IMR-90 (cell line): ENCODE measurements around the gene SLC35D1. TPM values are rescaled to one million over a fixed set of nuclear protein-coding genes. Genes with fewer than 3 reads are reported as not detected.
A peak's percentile ranks its signal among the peaks of the same experiment; 100 is the strongest.

ENCODE experiments used
- ATAC-seq: fragments of 200-7000 bp; cut with Tn5 transposase; 2 replicates; pipeline ENCODE4 v1.9.1; 2020; ENCODE audit warnings: low read depth, mild to moderate bottlenecking, moderate library complexity
- BruUV-seq: library from RNA; stranded (reverse); fragments of 400-500 nt; replicated peaks from 2 replicates; lab custom pipeline; 2021; lab: Mats Ljungman, UMichigan
- CTCF ChIA-PET: fragments of 300-600 bp; formaldehyde crosslinking; extraction: SDS; loops from one replicate; lab custom pipeline; 2021; ENCODE audit warnings: antibody characterized with exemption; lab: Yijun Ruan, JAX
- POLR2A ChIA-PET: fragments of 300-600 bp; sonication (Branson Sonifier 250); formaldehyde crosslinking; loops from one replicate; lab custom pipeline; 2022; ENCODE audit warnings: antibody characterized with exemption; ENCODE audit not compliant: unreplicated experiment; lab: Charles Lee
- DNase-seq: peaks from one replicate; pipeline ENCODE4 v3.0.0; 2013
- H2AFZ ChIP-seq: replicated peaks from 2 replicates; pipeline ENCODE3; 2013; ENCODE audit warnings: low read length, mild to moderate bottlenecking; ENCODE audit not compliant: poor library complexity
- H2AK5ac ChIP-seq: 2 replicates; pipeline ENCODE4 v1.6.1; 2013; ENCODE audit warnings: low read depth, low read length, inconsistent platforms
- H2AK9ac ChIP-seq: replicated peaks from 2 replicates; pipeline ENCODE3; 2013; ENCODE audit warnings: mild to moderate bottlenecking, low read depth, low read length, moderate library complexity; ENCODE audit not compliant: poor library complexity
- H2BK120ac ChIP-seq: 2 replicates; pipeline ENCODE4 v1.6.1; 2013; ENCODE audit warnings: low read depth, low read length, inconsistent platforms
- H2BK15ac ChIP-seq: 3 replicates; pipeline ENCODE4 v1.6.1; 2013; ENCODE audit warnings: low read depth, low read length, inconsistent platforms
- H2BK20ac ChIP-seq: 2 replicates; pipeline ENCODE4 v1.6.1; 2013; ENCODE audit warnings: low read depth, mild to moderate bottlenecking, inconsistent platforms, low read length, moderate library complexity
- H2BK5ac ChIP-seq: 2 replicates; pipeline ENCODE4 v1.6.1; 2013; ENCODE audit warnings: mild to moderate bottlenecking, low read depth, low read length, inconsistent platforms; ENCODE audit not compliant: poor library complexity, severe bottlenecking
- H3K14ac ChIP-seq: replicated peaks from 2 replicates; pipeline ENCODE4 v1.6.1; 2013; ENCODE audit warnings: low read depth, low read length, inconsistent platforms
- H3K18ac ChIP-seq: 2 replicates; pipeline ENCODE4 v1.6.1; 2013; ENCODE audit warnings: low read depth, low read length, control low read depth
- H3K23ac ChIP-seq: 2 replicates; pipeline ENCODE4 v1.6.1; 2013; ENCODE audit warnings: low read depth, low read length, inconsistent platforms
- H3K27ac ChIP-seq: 2 replicates; pipeline ENCODE4 v1.5.1; 2013; ENCODE audit warnings: mild to moderate bottlenecking, control low read depth, low read length; ENCODE audit not compliant: insufficient read depth
- H3K27me3 ChIP-seq: 2 replicates; pipeline ENCODE4 v1.6.1; 2013; ENCODE audit warnings: low read length; ENCODE audit not compliant: control insufficient read depth, insufficient read depth
- H3K36me3 ChIP-seq: 2 replicates; pipeline ENCODE4 v1.6.1; 2013; ENCODE audit warnings: low read length, mixed read lengths; ENCODE audit not compliant: control insufficient read depth, insufficient read depth
- H3K4ac ChIP-seq: 2 replicates; pipeline ENCODE4 v1.6.1; 2013; ENCODE audit warnings: low read depth, low read length, inconsistent platforms
- H3K4me1 ChIP-seq: 2 replicates; pipeline ENCODE4 v1.6.1; 2013; ENCODE audit warnings: low read length, mixed read lengths; ENCODE audit not compliant: control insufficient read depth, insufficient read depth
- H3K4me2 ChIP-seq: 2 replicates; pipeline ENCODE4 v1.6.1; 2013; ENCODE audit warnings: low read depth, mild to moderate bottlenecking, control low read depth, low read length, moderate library complexity
- H3K4me3 ChIP-seq: 2 replicates; pipeline ENCODE4 v1.5.1; 2013; ENCODE audit warnings: low read depth, mild to moderate bottlenecking, control low read depth, low read length, moderate library complexity; ENCODE audit not compliant: insufficient read depth
- H3K56ac ChIP-seq: 2 replicates; pipeline ENCODE4 v1.6.1; 2013; ENCODE audit warnings: low read length, inconsistent platforms; ENCODE audit not compliant: insufficient read depth; ENCODE audit errors: extremely low read depth
- H3K79me1 ChIP-seq, 2 experiments: 2 replicates each; pipeline ENCODE4 v1.6.1; 2013; ENCODE audit warnings: low read length in 2 of 2, inconsistent platforms in 1 of 2, low read depth in 1 of 2
- H3K9ac ChIP-seq: 2 replicates; pipeline ENCODE4 v1.6.1; 2013; ENCODE audit warnings: low read depth, low read length, control low read depth
- H3K9me1 ChIP-seq: 2 replicates; pipeline ENCODE4 v1.6.1; 2013; ENCODE audit warnings: low read length, inconsistent platforms; ENCODE audit not compliant: insufficient read depth
- H3K9me3 ChIP-seq: 2 replicates; pipeline ENCODE4 v1.6.1; 2013; ENCODE audit warnings: low read length; ENCODE audit not compliant: control insufficient read depth, insufficient read depth
- H4K20me1 ChIP-seq: 2 replicates; pipeline ENCODE4 v1.6.1; 2013; ENCODE audit warnings: low read length, inconsistent platforms; ENCODE audit not compliant: insufficient read depth
- H4K5ac ChIP-seq: 2 replicates; pipeline ENCODE4 v1.6.1; 2013; ENCODE audit warnings: mild to moderate bottlenecking, low read depth, low read length, control low read depth
- H4K8ac ChIP-seq, 2 experiments: 2 replicates each; pipeline ENCODE4 v1.6.1; 2013; ENCODE audit warnings: low read depth in 2 of 2, low read length in 2 of 2, control low read depth in 1 of 2, inconsistent platforms in 1 of 2
- H4K91ac ChIP-seq: 2 replicates; pipeline ENCODE4 v1.6.1; 2013; ENCODE audit warnings: low read depth, low read length, inconsistent platforms; ENCODE audit not compliant: insufficient read depth
- ELK1 ChIP-seq: fragments of 150-350 bp; IDR thresholded peaks from 2 replicates; pipeline ENCODE4 v1.6.1; 2016; ENCODE audit warnings: low read depth, mild to moderate bottlenecking, low read length, moderate library complexity, borderline replicate concordance
- POLR2A ChIP-seq: IDR thresholded peaks from 2 replicates; pipeline ENCODE4 v1.6.1; 2012; ENCODE audit warnings: mild to moderate bottlenecking, low read depth, low read length
- RAD21 ChIP-seq: IDR thresholded peaks from 2 replicates; pipeline ENCODE4 v1.6.1; 2012; ENCODE audit warnings: low read length, improper control_type of control experiment
- SMC3 ChIP-seq: fragments of 150-350 bp; IDR thresholded peaks from 2 replicates; pipeline ENCODE4 v1.6.1; 2016; ENCODE audit warnings: low read depth, mild to moderate bottlenecking, antibody characterized with exemption, low read length, moderate library complexity
- WGBS, 2 experiments: methylation state at CpG; one replicate each; pipeline versions ENCODE4 v1.1.5 to v1.1.7; 2013; ENCODE audit warnings: missing lambda C conversion rate in 2 of 2; ENCODE audit not compliant: insufficient read length in 1 of 2; ENCODE audit errors: extremely low coverage in 2 of 2; 5-methylcytosine and 5-hydroxymethylcytosine counted together
- dilution Hi-C: fragments of 300-500 bp; cut with HindIII; formaldehyde crosslinking; loops from one replicate; pipeline ENCODE4 v1.14.3; 2018; ENCODE audit warnings: low sequenced_read_pairs; ENCODE audit not compliant: unreplicated experiment
- in situ Hi-C: fragments of 300-500 bp; cut with MboI; formaldehyde crosslinking; loops from 3 replicates; pipeline ENCODE4 v1.14.3; 2019; ENCODE audit warnings: low sequenced_read_pairs, inconsistent platforms, mixed read lengths
- intact Hi-C: fragments of 100-400 bp; cut with micrococcal nuclease; formaldehyde crosslinking; loops from 2 replicates; pipeline ENCODE4 v1.10.0; 2022
- polyA plus RNA-seq, 3 experiments: library from polyadenylated mRNA; depleted of rRNA; stranded (reverse); fragments of >200 nt; gene quantifications; 2 replicates each; pipeline ENCODE4 v1.2.3, GENCODE V29; 2012; ENCODE audit warnings: low replicate concordance in 1 of 3
- total RNA-seq: library from RNA; depleted of rRNA; stranded (reverse); fragments of >200 nt; gene quantifications from 2 replicates; pipeline ENCODE4 v1.2.3, GENCODE V29; 2012
- TF ChIP-seq, protein P1 (sequence below): fragments of 150-350 bp; IDR thresholded peaks from 2 replicates; pipeline ENCODE4 v1.6.1; 2017; ENCODE audit warnings: mild to moderate bottlenecking, antibody characterized with exemption, low read length, low read depth

Gene SLC35D1
- total and polyA plus RNA-seq, 2 of the 4 experiments (the other 2 are of a cell fraction) = 7.2 to 16.3 TPM

- POLR2A ChIA-PET = interaction anchor here (1.1 kb wide), 1 partner anchor 16 kb away, joined by 3 read pairs; no protein-coding TSS in a partner anchor
- H3K9me3 ChIP-seq = no peaks in the 10 kb centered on the region
Measured at GRCh38 chr1:67053535-67053784, 488 bp downstream of the SLC35D1 start.

More at GRCh38 chr1:67053535-67053784, 488 bp downstream of the SLC35D1 start:
- Histone ChIP-seq H4K8ac (peak overlapping the region; percentile 76 to 99; a peak in 3 of 4 replicates), H3K27ac (peak overlapping the region; percentile 90), H2BK5ac (peak overlapping the region; percentile 92), H3K4me2 (peak overlapping the region; percentile 99), H2BK15ac (no peak overlapping the region), H3K4ac (peak overlapping the region; percentile 95), H2AFZ (peak overlapping the region; percentile 98), H3K4me1 (peaks cover 4% of the 10 kb centered on the region), H3K18ac (peak overlapping the region; percentile 76), H3K9me1 (peaks cover 7% of the 10 kb centered on the region; the same call in 1 of the 2 replicates), H4K91ac (peak overlapping the region; percentile 92), H4K5ac (peak overlapping the region; percentile 57), H3K27me3 (no peaks in the 10 kb centered on the region), H3K9ac (peak overlapping the region; percentile 93), H3K14ac (peak overlapping the region; percentile 87), H4K20me1 (no peaks in the 10 kb centered on the region), H3K23ac (peak overlapping the region; percentile 87), H3K79me1 (peaks cover 14 to 27% of the 10 kb centered on the region in 2 experiments), H2BK120ac (peak overlapping the region; percentile 90), H2BK20ac (no peak overlapping the region), H3K56ac (peak overlapping the region; percentile 95; the same call in 1 of the 2 replicates), H2AK5ac (peak overlapping the region; percentile 63; the same call in 1 of the 2 replicates), H3K4me3 (peak overlapping the region; percentile 93), H2AK9ac (peak overlapping the region; percentile 46), H3K36me3 (peaks cover 2% of the 10 kb centered on the region; the same call in 1 of the 2 replicates)
- intact Hi-C loops (loop anchor here (1.0 to 5.0 kb wide), 2 partner anchors 96 to 159 kb away; no protein-coding TSS in a partner anchor), dilution Hi-C loops (no loop called here), in situ Hi-C loops (no loop called here)
- TF ChIP-seq ELK1 = no peak
- TF ChIP-seq RAD21 = no peak
- TF ChIP-seq SMC3 = no peak
- TF ChIP-seq, protein P1, sequence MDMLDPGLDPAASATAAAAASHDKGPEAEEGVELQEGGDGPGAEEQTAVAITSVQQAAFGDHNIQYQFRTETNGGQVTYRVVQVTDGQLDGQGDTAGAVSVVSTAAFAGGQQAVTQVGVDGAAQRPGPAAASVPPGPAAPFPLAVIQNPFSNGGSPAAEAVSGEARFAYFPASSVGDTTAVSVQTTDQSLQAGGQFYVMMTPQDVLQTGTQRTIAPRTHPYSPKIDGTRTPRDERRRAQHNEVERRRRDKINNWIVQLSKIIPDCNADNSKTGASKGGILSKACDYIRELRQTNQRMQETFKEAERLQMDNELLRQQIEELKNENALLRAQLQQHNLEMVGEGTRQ = no peak
- TF ChIP-seq POLR2A = no peak
- CTCF ChIA-PET = interaction anchor here (0.8 kb wide), 1 partner anchor 57 kb away, joined by 4 read pairs; no protein-coding TSS in a partner anchor
- WGBS, 2 experiments = 2% methylated on average over 26 of the region's 34 CpGs; no CpG with 5 or more reads in 1 of the 2 experiments
- BruUV-seq = no TSS peak
- ATAC-seq = peak; percentile 75
- DNase-seq = no peak
